SK-N-SH (cell line): ENCODE results near the gene MYH11.

ENCODE experiments used
- CTCF ChIP-seq: fragments of 200-600 bp; sonication (generic); IDR thresholded peaks from 2 replicates; pipeline ENCODE4 v1.6.1; 2017; ENCODE audit warnings: antibody characterized with exemption, mild to moderate bottlenecking, moderate library complexity
- ELF1 ChIP-seq: IDR thresholded peaks from 2 replicates; pipeline ENCODE4 v1.4.0; 2012
- FOXJ3 ChIP-seq: sonication (generic); formaldehyde crosslinking; IDR thresholded peaks from 2 replicates; pipeline ENCODE4 v1.5.1; 2020; ENCODE audit warnings: mild to moderate bottlenecking, missing genetic modification reagents
- FOXM1 ChIP-seq: IDR thresholded peaks from 2 replicates; pipeline ENCODE4 v1.4.0; 2012; ENCODE audit warnings: low read depth, mild to moderate bottlenecking
- NFIC ChIP-seq: IDR thresholded peaks from 2 replicates; pipeline ENCODE4 v1.4.0; 2012; ENCODE audit warnings: borderline replicate concordance
- NRF1 ChIP-seq: IDR thresholded peaks from 2 replicates; pipeline ENCODE4 v1.6.1; 2012; ENCODE audit warnings: low read depth, mild to moderate bottlenecking, low read length
- POLR2AphosphoS5 ChIP-seq: IDR thresholded peaks from 2 replicates; pipeline ENCODE4 v1.6.1; 2012; ENCODE audit warnings: low read depth, low read length
- RCOR1 ChIP-seq: fragments of 150-350 bp; IDR thresholded peaks from 2 replicates; pipeline ENCODE4 v1.6.1; 2017; ENCODE audit warnings: antibody characterized with exemption, low read length
- SIN3A ChIP-seq: IDR thresholded peaks from 2 replicates; pipeline ENCODE4 v1.6.1; 2012; ENCODE audit warnings: low read depth, mild to moderate bottlenecking, low read length, moderate library complexity, borderline replicate concordance
- TAF1 ChIP-seq: IDR thresholded peaks from 2 replicates; pipeline ENCODE4 v1.6.1; 2012; ENCODE audit warnings: low read depth, mild to moderate bottlenecking, low read length, moderate library complexity, borderline replicate concordance
- TF ChIP-seq, protein P1 (sequence below): IDR thresholded peaks from 2 replicates; pipeline ENCODE4 v1.4.0; 2012; ENCODE audit warnings: low read depth

GRCh38 chr16:15676506-15676905, 180.3 kb downstream of the MYH11 start:
- no peak for TF ChIP-seq CTCF
- TF ChIP-seq RCOR1: no peak
- TF ChIP-seq, protein P1, sequence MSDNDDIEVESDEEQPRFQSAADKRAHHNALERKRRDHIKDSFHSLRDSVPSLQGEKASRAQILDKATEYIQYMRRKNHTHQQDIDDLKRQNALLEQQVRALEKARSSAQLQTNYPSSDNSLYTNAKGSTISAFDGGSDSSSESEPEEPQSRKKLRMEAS: no peak
- no peak for TF ChIP-seq POLR2AphosphoS5
- TF ChIP-seq NFIC: no peak
- TF ChIP-seq FOXJ3 (CRISPR knock-in tag): no peak
- no peak for TF ChIP-seq NRF1
- no peak for TF ChIP-seq SIN3A
- no peak for TF ChIP-seq TAF1
- no peak for TF ChIP-seq ELF1
- no peak for TF ChIP-seq FOXM1
